Glutamatergic neuron (in vitro differentiated cells): ENCODE data around the gene BOD1L1. TPM values are rescaled to one million over a fixed set of nuclear protein-coding genes. Genes with fewer than 3 reads are reported as not detected.

Experiments
- DNase-seq: peaks from one replicate; pipeline ENCODE4 v3.0.0; 2022
- H3K27ac Mint-ChIP-seq: one replicate; pipeline ENCODE4 v1.8.0; 2020; ENCODE audit warnings: mild to moderate bottlenecking, mixed read lengths, inconsistent platforms; ENCODE audit not compliant: unreplicated experiment
- H3K27me3 Mint-ChIP-seq: one replicate; pipeline ENCODE4 v1.8.0; 2020; ENCODE audit warnings: mild to moderate bottlenecking, moderate library complexity, mixed read lengths, inconsistent platforms; ENCODE audit not compliant: unreplicated experiment
- H3K36me3 Mint-ChIP-seq: one replicate; pipeline ENCODE4 v1.8.0; 2020; ENCODE audit warnings: mild to moderate bottlenecking, mixed read lengths, inconsistent platforms; ENCODE audit not compliant: unreplicated experiment
- H3K4me1 Mint-ChIP-seq: one replicate; pipeline ENCODE4 v1.8.0; 2020; ENCODE audit warnings: mild to moderate bottlenecking, low read depth, mixed read lengths, inconsistent platforms; ENCODE audit not compliant: unreplicated experiment
- H3K4me3 Mint-ChIP-seq: one replicate; pipeline ENCODE4 v1.8.0; 2020; ENCODE audit warnings: mild to moderate bottlenecking, mixed read lengths, inconsistent platforms; ENCODE audit not compliant: unreplicated experiment
- H3K9me3 Mint-ChIP-seq: one replicate; pipeline ENCODE4 v1.8.0; 2020; ENCODE audit warnings: mild to moderate bottlenecking, moderate library complexity, mixed read lengths, inconsistent platforms; ENCODE audit not compliant: unreplicated experiment
- total RNA-seq: library from RNA; stranded (reverse); fragmentation: NEBNext Ultra II Directional; extraction: Animal tissue kit (Norgen Biotek cat#: 25700); gene quantifications from one replicate; pipeline ENCODE4 v1.2.1, GENCODE V29; 2021; ENCODE audit not compliant: unreplicated experiment
- TF ChIP-seq, protein P1 (sequence below): fragments of 200-600 bp; sonication (generic); IDR thresholded peaks from one replicate; pipeline ENCODE4 v1.5.0; 2021; ENCODE audit not compliant: partially characterized antibody, unreplicated experiment

Gene BOD1L1
- total RNA-seq, 1 donor from 2014 or later: 57.3 TPM

GRCh38 chr4:13535708-13536361, 91.7 kb downstream of the BOD1L1 start:
- no peaks in the 10 kb centered on the region for H3K4me1 Mint-ChIP-seq
- no peak overlapping the region for H3K4me3 Mint-ChIP-seq

GRCh38 chr4:13535118-13535517, 92.4 kb downstream of the BOD1L1 start:
- no peak for DNase-seq
- peak overlapping the region; percentile 30 for H3K4me3 Mint-ChIP-seq
- peaks cover 8% of the 10 kb centered on the region for H3K9me3 Mint-ChIP-seq
- H3K36me3 Mint-ChIP-seq: no peaks in the 10 kb centered on the region
- no peaks in the 10 kb centered on the region for H3K4me1 Mint-ChIP-seq
- H3K27ac Mint-ChIP-seq: no peak overlapping the region
- H3K27me3 Mint-ChIP-seq: peaks cover 38% of the 10 kb centered on the region
- TF ChIP-seq, protein P1, sequence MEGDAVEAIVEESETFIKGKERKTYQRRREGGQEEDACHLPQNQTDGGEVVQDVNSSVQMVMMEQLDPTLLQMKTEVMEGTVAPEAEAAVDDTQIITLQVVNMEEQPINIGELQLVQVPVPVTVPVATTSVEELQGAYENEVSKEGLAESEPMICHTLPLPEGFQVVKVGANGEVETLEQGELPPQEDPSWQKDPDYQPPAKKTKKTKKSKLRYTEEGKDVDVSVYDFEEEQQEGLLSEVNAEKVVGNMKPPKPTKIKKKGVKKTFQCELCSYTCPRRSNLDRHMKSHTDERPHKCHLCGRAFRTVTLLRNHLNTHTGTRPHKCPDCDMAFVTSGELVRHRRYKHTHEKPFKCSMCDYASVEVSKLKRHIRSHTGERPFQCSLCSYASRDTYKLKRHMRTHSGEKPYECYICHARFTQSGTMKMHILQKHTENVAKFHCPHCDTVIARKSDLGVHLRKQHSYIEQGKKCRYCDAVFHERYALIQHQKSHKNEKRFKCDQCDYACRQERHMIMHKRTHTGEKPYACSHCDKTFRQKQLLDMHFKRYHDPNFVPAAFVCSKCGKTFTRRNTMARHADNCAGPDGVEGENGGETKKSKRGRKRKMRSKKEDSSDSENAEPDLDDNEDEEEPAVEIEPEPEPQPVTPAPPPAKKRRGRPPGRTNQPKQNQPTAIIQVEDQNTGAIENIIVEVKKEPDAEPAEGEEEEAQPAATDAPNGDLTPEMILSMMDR: no peak

More at GRCh38 chr4:13535708-13536361, 91.7 kb downstream of the BOD1L1 start:
- Mint-ChIP-seq H3K27ac (no peak overlapping the region), H3K9me3 (peaks cover 8% of the 10 kb centered on the region), H3K27me3 (peaks cover 35% of the 10 kb centered on the region), H3K36me3 (no peaks in the 10 kb centered on the region)
- DNase-seq: peak; percentile 52
- TF ChIP-seq, protein P1: no peak

DNA sequence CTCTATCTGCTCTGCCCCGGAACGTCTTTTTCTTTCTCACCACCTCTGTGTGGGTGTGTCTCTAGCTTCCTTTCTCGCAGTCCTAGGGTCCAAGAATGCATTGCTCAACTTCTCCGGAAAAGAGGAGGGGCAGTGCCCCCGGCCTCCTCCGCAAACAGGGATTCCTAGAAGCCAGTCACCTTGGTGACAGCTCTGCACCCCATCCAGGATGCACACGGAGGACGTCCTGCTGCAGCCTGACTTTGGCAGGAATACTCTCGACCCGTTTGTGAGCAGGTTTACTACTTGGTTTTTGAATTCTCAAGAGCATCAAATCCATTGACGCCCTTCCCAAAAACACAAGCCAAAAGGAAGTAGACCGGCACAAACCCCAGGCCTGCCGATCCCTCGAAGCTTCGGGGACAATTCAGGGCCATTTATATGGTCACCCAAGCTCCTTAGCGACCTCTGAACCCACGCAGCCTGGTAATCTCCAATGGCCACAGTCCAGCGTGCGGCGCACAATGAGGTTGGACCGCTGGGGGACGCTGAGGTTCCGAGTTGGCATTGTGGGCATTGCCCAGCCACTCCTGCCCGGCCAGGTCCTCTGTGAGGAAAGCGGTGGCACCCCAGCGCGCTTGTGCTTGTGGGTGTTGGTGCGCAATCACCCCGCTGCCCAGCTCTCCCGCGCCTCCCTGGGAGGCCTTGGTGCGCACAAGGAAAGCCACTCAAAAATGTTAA, 93.0 kb downstream of the BOD1L1 start:
- Mint-ChIP-seq H3K27ac (no peak overlapping the region), H3K36me3 (no peaks in the 10 kb centered on the region), H3K27me3 (peaks cover 39% of the 10 kb centered on the region), H3K4me3 (no peak overlapping the region), H3K4me1 (no peaks in the 10 kb centered on the region), H3K9me3 (peaks cover 8% of the 10 kb centered on the region)
- DNase-seq: no peak
- TF ChIP-seq, protein P1: no peak

GRCh38 chr4:13533670-13534343, 93.7 kb downstream of the BOD1L1 start:
- Mint-ChIP-seq H3K27ac (no peak overlapping the region), H3K27me3 (peaks cover 41% of the 10 kb centered on the region), H3K4me3 (no peak overlapping the region), H3K9me3 (peaks cover 9% of the 10 kb centered on the region), H3K4me1 (no peaks in the 10 kb centered on the region), H3K36me3 (no peaks in the 10 kb centered on the region)
- DNase-seq: no peak
- TF ChIP-seq, protein P1: no peak

- no peak for DNase-seq
- Mint-ChIP-seq H3K27me3 (peaks cover 40% of the 10 kb centered on the region), H3K27ac (no peak overlapping the region), H3K4me3 (no peak overlapping the region), H3K36me3 (no peaks in the 10 kb centered on the region), H3K4me1 (no peaks in the 10 kb centered on the region), H3K9me3 (peaks cover 6% of the 10 kb centered on the region)
- TF ChIP-seq, protein P1: no peak
Measured at GRCh38 chr4:13531625-13531998, 95.9 kb downstream of the BOD1L1 start.
